ENCODE measurements around the gene MIR17HG.

DNA sequence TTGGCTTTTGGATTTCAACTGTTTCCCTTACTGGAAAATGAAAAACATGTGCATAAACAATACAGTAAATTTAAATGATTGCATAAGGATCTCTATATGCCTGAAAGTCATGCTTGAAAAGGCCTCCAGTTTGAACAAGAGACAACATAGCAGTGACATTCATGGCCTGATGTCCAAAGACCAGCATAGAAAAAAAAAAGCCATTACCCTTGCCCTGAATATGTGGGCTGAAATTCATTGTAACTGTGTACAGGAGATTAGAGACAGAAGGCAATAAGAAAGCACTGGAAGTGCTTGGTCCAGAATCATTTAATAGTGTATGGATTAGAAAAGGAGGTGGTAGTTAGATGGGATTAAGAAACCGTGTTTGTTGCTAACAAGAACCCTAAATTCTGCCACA lies 15.4 kb downstream of the MIR17HG start:
- TF ChIP-seq, protein P1, sequence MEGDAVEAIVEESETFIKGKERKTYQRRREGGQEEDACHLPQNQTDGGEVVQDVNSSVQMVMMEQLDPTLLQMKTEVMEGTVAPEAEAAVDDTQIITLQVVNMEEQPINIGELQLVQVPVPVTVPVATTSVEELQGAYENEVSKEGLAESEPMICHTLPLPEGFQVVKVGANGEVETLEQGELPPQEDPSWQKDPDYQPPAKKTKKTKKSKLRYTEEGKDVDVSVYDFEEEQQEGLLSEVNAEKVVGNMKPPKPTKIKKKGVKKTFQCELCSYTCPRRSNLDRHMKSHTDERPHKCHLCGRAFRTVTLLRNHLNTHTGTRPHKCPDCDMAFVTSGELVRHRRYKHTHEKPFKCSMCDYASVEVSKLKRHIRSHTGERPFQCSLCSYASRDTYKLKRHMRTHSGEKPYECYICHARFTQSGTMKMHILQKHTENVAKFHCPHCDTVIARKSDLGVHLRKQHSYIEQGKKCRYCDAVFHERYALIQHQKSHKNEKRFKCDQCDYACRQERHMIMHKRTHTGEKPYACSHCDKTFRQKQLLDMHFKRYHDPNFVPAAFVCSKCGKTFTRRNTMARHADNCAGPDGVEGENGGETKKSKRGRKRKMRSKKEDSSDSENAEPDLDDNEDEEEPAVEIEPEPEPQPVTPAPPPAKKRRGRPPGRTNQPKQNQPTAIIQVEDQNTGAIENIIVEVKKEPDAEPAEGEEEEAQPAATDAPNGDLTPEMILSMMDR (IDR thresholded peaks at IDR 0.05 in 4 of 5, conservative IDR thresholded peaks at IDR 0.05 in 1 of 5): no peak
- no peak for TF ChIP-seq POLR2A (IDR thresholded peaks at IDR 0.05)
